DND-41 (cell line): ENCODE measurements around the gene SCLY.
A peak's percentile ranks its signal among the peaks of the same experiment; 100 is the strongest.

Experiments used
- ATAC-seq: fragments of 200-7000 bp; cut with Tn5 transposase; 3 replicates; pipeline ENCODE4 v1.9.1; 2021; ENCODE audit warnings: low read depth; ENCODE audit not compliant: insufficient read depth
- DNase-seq: peaks from one replicate; pipeline ENCODE4 v3.0.0-alpha.2; 2020
- H2AFZ ChIP-seq: 2 replicates; pipeline ENCODE4 v1.6.0; 2012; ENCODE audit warnings: low read depth, low read length
- H3K27ac ChIP-seq: 2 replicates; pipeline ENCODE4 v1.5.1; 2012; ENCODE audit warnings: low read length, inconsistent platforms
- H3K27me3 ChIP-seq: fragments of 200-600 bp; sonication (generic); 2 replicates; pipeline ENCODE4 v1.6.0; 2012; ENCODE audit warnings: low read length, mild to moderate bottlenecking, inconsistent platforms; ENCODE audit not compliant: insufficient read depth, poor library complexity
- H3K36me3 ChIP-seq: 2 replicates; pipeline ENCODE4 v1.5.1; 2012; ENCODE audit warnings: low read length, inconsistent platforms; ENCODE audit not compliant: insufficient read depth
- H3K4me1 ChIP-seq: 2 replicates; pipeline ENCODE4 v1.5.1; 2012; ENCODE audit warnings: mild to moderate bottlenecking, low read length; ENCODE audit not compliant: insufficient read depth
- H3K4me2 ChIP-seq: 2 replicates; pipeline ENCODE4 v1.6.0; 2012; ENCODE audit warnings: mild to moderate bottlenecking, moderate library complexity, low read length, inconsistent platforms; ENCODE audit not compliant: insufficient read depth
- H3K4me3 ChIP-seq, 2 experiments: fragments of 200-600 bp in 1 of 2; shearing (Covaris generic) in 1 of 2; 2 replicates each; pipeline ENCODE4 v1.5.1; 2012 to 2016; ENCODE audit warnings: inconsistent platforms in 2 of 2, low read length in 2 of 2, mild to moderate bottlenecking in 2 of 2, low read depth in 1 of 2, moderate library complexity in 1 of 2
- H3K79me2 ChIP-seq: 2 replicates; pipeline ENCODE4 v1.6.0; 2012; ENCODE audit warnings: low read length, inconsistent platforms; ENCODE audit not compliant: insufficient read depth
- H3K9ac ChIP-seq: 2 replicates; pipeline ENCODE4 v1.6.0; 2012; ENCODE audit warnings: low read depth, mild to moderate bottlenecking, inconsistent platforms, low read length, moderate library complexity
- H3K9me3 ChIP-seq: 2 replicates; pipeline ENCODE4 v1.5.1; 2012; ENCODE audit warnings: low read length, moderate library complexity, mild to moderate bottlenecking, inconsistent platforms; ENCODE audit not compliant: insufficient read depth, severe bottlenecking
- H4K20me1 ChIP-seq: 2 replicates; pipeline ENCODE4 v1.6.0; 2012; ENCODE audit warnings: low read length; ENCODE audit not compliant: insufficient read depth
- CTCF ChIP-seq: IDR thresholded peaks from 2 replicates; pipeline ENCODE4 v1.5.1; 2012; ENCODE audit warnings: borderline replicate concordance, low read length, moderate library complexity, mild to moderate bottlenecking; ENCODE audit not compliant: poor library complexity, severe bottlenecking; ENCODE audit errors: extremely low read depth
- EZH2 ChIP-seq: IDR thresholded peaks from 3 replicates; pipeline ENCODE4 v1.6.1; 2012; ENCODE audit warnings: borderline replicate concordance, low read depth, mild to moderate bottlenecking, moderate library complexity, low read length, inconsistent platforms; ENCODE audit not compliant: severe bottlenecking

The SCLY gene

GRCh38 chr2:238138331-238139195 lies 77.8 kb downstream of the SCLY start, which contains the start of gene KLHL30:
Gene KLHL30 (plus strand): TSS chr2:238138668. CDS start chr2:238140755, 2,087 bp downstream.
- no peak for ATAC-seq
- no peaks in the 10 kb centered on the region for H3K27me3 ChIP-seq
- H2AFZ ChIP-seq, result no peak within 1 kb of the TSS
- TF ChIP-seq CTCF, result no peak
- no peak within 1 kb of the TSS for H3K27ac ChIP-seq
- no peak for DNase-seq
- H4K20me1 ChIP-seq, result no peaks in the 10 kb centered on the region; the same call in 1 of the 2 replicates
- no peaks in the 10 kb centered on the region for H3K79me2 ChIP-seq
- no peaks in the 10 kb centered on the region for H3K4me1 ChIP-seq
- H3K9ac ChIP-seq, result no peak within 1 kb of the TSS
- no peaks in the 10 kb centered on the region for H3K36me3 ChIP-seq
- no peak within 1 kb of the TSS for H3K4me3 ChIP-seq
- H3K4me2 ChIP-seq, result no peak within 1 kb of the TSS
- no peaks in the 10 kb centered on the region for H3K9me3 ChIP-seq

GRCh38 chr2:238139196-238140039 lies 78.6 kb downstream of the SCLY start:
- DNase-seq (no peak), ATAC-seq (no peak)
- Histone ChIP-seq H3K79me2 (no peaks in the 10 kb centered on the region), H2AFZ (no peak overlapping the region), H3K4me1 (no peaks in the 10 kb centered on the region), H3K27me3 (no peaks in the 10 kb centered on the region), H3K27ac (no peak overlapping the region), H3K4me3 (no peak overlapping the region), H4K20me1 (no peaks in the 10 kb centered on the region; the same call in 1 of the 2 replicates), H3K9ac (no peak overlapping the region), H3K4me2 (no peak overlapping the region), H3K9me3 (no peaks in the 10 kb centered on the region), H3K36me3 (no peaks in the 10 kb centered on the region)
- TF ChIP-seq EZH2 (no peak), CTCF (peak; percentile 44)

GRCh38 chr2:238140040-238140439 lies 79.2 kb downstream of the SCLY start:
- Histone ChIP-seq H3K9me3 (no peaks in the 10 kb centered on the region), H2AFZ (no peak overlapping the region), H3K4me2 (no peak overlapping the region)

More at GRCh38 chr2:238140040-238140439, 79.2 kb downstream of the SCLY start:
- DNase-seq (no peak), ATAC-seq (no peak)
- TF ChIP-seq EZH2, result no peak
- TF ChIP-seq CTCF, result no peak
- Histone ChIP-seq H3K79me2 (no peaks in the 10 kb centered on the region), H3K27ac (no peak overlapping the region), H3K4me1 (no peaks in the 10 kb centered on the region), H4K20me1 (no peaks in the 10 kb centered on the region; the same call in 1 of the 2 replicates), H3K4me3 (no peak overlapping the region), H3K9ac (no peak overlapping the region), H3K27me3 (no peaks in the 10 kb centered on the region), H3K36me3 (no peaks in the 10 kb centered on the region)
